ENCODE measurements around the gene FAM169A. TPM values are rescaled to one million over a fixed set of nuclear protein-coding genes. Genes with fewer than 3 reads are reported as not detected.
"Not testable (repeated sequence)": the region's sequence is repeated elsewhere in the genome, so short reads cannot be mapped to it uniquely, and the experiment has no call there.

The FAM169A gene
- total RNA-seq, 1 experiment from 2014 or later: 21.9 TPM

DNA sequence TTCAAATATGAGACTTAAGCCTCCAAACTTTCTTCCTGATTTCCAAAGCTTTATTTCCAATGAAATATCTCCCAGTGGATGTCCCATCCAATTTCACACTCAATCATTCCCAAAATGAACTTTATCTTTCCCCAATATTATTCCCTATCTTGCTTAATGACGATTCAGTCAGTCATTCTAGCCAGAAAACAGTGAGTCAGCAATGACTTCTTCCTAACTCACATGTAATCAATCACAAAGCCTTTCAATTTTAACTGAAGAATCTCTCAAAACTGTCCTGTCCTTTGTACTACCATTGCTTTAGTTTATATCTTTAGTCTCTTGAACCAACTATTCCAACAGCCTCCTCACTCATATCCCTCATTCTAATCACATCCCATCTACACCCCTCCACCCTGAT lies 64.2 kb downstream of the FAM169A start:
- no peak for DNase-seq (ENCODE audit: low read depth in 1 of 2, low spot score in 2 of 2)
- no peaks in the 10 kb centered on the region for H3K4me1 ChIP-seq (replicated peaks)
- H3K4me3 ChIP-seq: no peak overlapping the region
- peaks cover 4% of the 10 kb centered on the region; the same call in 1 of the 2 replicates for H3K36me3 ChIP-seq
- no peaks in the 10 kb centered on the region for H3K9me3 ChIP-seq (replicated peaks)
- H3K27ac ChIP-seq: no peak overlapping the region
- H3K27me3 ChIP-seq (replicated peaks): no peaks in the 10 kb centered on the region

DNA sequence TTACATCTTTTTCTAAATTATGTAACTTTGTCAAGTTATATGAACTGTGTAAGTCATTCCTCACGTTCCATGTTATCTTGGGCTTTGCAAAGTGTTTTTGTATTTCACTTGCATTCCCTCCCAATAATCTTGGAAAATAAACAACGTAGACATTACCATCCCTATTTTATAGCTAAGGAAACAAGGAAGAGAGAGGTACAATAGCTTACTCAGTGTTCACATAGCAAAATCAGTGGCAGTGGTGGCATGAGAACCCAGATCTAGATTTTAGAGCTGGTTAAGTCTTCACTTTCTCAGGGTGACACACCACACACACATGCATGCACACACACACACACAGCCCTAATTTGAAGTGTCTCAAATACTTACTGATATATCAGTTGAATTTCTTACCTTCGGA lies 65.0 kb downstream of the FAM169A start:
- no peaks in the 10 kb centered on the region for H3K27me3 ChIP-seq (replicated peaks)
- DNase-seq (ENCODE audit: low read depth in 1 of 2, low spot score in 2 of 2): no peak

DNA sequence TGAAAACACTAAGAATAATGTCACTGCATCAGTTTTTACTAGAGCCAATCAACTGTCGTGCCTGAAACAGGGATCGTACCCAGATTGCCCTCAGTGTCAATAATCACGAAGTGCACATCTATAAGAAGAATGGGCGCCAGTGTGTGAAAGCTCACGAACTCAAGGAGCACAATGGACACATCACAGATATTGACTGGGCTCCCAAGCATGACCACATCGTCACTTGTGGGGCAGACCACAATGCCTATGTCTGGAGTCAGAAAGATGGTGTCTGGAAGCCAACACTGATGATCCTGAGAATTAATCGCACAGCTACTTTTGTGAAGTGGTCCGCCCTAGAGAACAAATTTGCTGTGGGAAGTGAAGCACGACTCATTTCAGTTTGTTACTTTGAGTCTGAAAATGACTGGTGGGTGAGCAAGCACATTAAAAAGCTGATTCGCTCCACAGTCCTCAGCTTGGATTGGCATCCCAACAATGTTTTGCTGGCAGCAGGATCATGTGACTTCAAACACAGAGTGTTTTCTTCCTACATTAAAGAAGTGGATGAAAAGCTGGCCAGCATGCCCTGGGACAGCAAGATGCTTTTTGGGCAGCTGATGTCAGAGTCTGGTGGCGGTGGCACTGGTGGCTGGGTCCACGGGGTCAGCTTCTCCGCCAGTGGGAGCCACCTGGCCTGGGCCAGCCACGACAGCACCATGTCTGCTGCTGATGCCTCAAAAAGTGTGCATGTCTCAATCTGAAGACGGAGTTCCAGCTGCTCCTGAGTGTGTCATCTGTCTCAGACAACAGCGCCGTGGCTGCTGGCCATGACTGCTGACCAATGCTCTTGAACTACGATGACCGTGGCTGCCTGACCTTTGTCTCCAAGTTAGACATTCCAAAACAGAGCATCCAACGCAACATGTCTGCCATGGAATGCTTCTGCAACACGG lies 66.9 kb downstream of the FAM169A start:
- H3K4me1 ChIP-seq (replicated peaks): no peaks in the 10 kb centered on the region
- no peak overlapping the region for H3K27ac ChIP-seq
- no peak for DNase-seq (ENCODE audit: low read depth in 1 of 2, low spot score in 2 of 2)
- 0 out of 2 replicates have a peak, but pooled peaks cover 4% of the 10 kb centered on the region for H3K36me3 ChIP-seq
- no peak overlapping the region for H3K4me3 ChIP-seq
- H3K27me3 ChIP-seq (replicated peaks): no peaks in the 10 kb centered on the region
- no peaks in the 10 kb centered on the region for H3K9me3 ChIP-seq (replicated peaks)

More for the DNA sequence above, 65.0 kb downstream of the FAM169A start:
- Histone ChIP-seq H3K9me3 (replicated peaks) (no peaks in the 10 kb centered on the region), H3K4me3 (no peak overlapping the region), H3K36me3 (peaks cover 4% of the 10 kb centered on the region; the same call in 1 of the 2 replicates), H3K27ac (no peak overlapping the region), H3K4me1 (replicated peaks) (no peaks in the 10 kb centered on the region)

DNA sequence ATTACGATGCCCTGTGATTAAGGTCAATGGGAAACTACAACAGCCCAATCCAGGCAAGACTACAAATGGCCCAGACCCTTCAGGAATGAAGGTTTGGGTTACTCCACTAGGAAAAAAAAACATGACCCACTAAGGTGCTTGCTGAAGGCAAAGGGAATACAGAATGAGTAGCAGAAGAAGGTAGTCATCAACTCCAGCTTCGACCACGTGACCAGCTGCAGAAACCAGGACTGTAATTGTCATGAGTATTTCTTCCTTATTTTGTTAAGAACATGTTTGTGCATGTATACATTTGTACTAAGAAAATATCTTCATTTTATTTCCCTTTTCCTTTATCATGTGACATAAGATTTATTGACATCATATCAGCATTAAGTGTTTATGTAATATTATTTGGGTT lies 74.5 kb downstream of the FAM169A start:
- not testable (repeated sequence) for H3K4me1 ChIP-seq (replicated peaks); DNase-seq (ENCODE audit: low read depth in 1 of 2, low spot score in 2 of 2); H3K4me3 ChIP-seq; H3K27me3 ChIP-seq (replicated peaks); H3K9me3 ChIP-seq (replicated peaks); H3K27ac ChIP-seq
- H3K36me3 ChIP-seq: peaks cover 20% of the 10 kb centered on the region

DNA sequence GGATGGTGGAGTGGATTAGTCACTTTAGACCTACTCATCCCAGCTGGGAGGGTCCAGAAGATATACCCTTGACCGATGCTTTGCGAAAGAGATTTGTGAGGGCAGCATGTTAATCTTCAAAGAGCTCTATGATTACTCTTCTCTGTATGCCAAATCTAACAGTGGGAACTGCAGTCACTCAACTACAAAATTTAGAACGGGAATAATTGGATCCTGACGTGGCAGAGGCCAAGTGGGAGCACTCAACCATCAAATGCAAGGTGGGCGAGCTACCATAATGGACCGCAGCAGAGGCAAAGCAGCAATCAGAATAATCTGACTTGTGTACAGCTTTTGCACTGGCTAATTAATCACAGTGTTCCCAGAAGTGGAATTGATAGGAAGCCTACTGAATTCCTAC lies 78.8 kb downstream of the FAM169A start:
- Histone ChIP-seq H3K27ac (no peak overlapping the region), H3K4me1 (replicated peaks) (no peaks in the 10 kb centered on the region), H3K27me3 (replicated peaks) (no peaks in the 10 kb centered on the region), H3K9me3 (replicated peaks) (no peaks in the 10 kb centered on the region), H3K36me3 (peaks cover 13% of the 10 kb centered on the region), H3K4me3 (no peak overlapping the region)
- no peak for DNase-seq (ENCODE audit: low read depth in 1 of 2, low spot score in 2 of 2)

DNA sequence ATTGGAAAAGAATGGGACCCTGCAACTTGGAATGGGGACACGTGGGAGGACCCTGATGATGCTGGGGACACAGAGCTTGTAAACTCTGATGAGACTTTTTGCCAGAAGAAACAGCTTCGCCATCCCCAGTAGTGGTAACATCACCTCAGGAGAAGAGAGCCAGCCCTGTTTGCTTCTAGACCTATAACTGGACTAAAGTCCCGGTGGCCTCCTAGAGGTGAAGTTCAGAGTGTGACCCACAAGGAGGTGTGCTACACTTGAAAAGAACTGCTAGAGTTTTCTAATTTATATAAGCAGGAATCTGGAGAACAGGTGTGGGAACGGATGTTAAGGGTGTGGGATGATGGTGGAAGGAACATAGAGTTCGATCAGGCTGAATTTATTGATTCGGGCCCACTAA lies 79.3 kb downstream of the FAM169A start:
- Histone ChIP-seq H3K4me3 (no peak overlapping the region), H3K27me3 (replicated peaks) (no peaks in the 10 kb centered on the region)

DNA sequence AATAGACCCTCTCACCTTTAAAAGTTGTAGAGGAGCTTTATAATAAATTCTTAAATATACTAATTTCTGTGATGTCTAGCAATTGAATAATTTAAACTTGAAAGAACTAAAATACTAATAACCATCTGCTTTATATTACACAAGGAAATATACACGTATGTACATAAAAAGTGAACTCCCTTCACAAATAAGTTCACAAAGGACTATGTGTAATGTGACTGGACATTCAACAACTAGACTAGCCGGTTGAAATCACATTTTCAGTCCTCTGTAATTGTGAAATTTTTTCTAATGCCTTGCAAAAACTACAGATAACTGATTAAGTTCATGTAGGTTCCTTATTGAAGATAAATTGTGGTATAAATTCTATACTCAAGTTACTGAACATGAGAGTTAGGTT lies 87.6 kb downstream of the FAM169A start:
- H3K4me3 ChIP-seq: no peak overlapping the region
- no peaks in the 10 kb centered on the region for H3K4me1 ChIP-seq (replicated peaks)
- H3K27ac ChIP-seq: no peak overlapping the region
- DNase-seq (ENCODE audit: low read depth in 1 of 2, low spot score in 2 of 2): no peak
- H3K36me3 ChIP-seq: peaks cover 50% of the 10 kb centered on the region
- H3K9me3 ChIP-seq (replicated peaks): no peaks in the 10 kb centered on the region
- no peaks in the 10 kb centered on the region for H3K27me3 ChIP-seq (replicated peaks)

More for the DNA sequence above, 79.3 kb downstream of the FAM169A start:
- H3K27ac ChIP-seq: no peak overlapping the region
- H3K36me3 ChIP-seq: peaks cover 11% of the 10 kb centered on the region
- H3K4me1 ChIP-seq (replicated peaks): no peaks in the 10 kb centered on the region
- H3K9me3 ChIP-seq (replicated peaks): no peaks in the 10 kb centered on the region
- no peak for DNase-seq (ENCODE audit: low read depth in 1 of 2, low spot score in 2 of 2)

DNA sequence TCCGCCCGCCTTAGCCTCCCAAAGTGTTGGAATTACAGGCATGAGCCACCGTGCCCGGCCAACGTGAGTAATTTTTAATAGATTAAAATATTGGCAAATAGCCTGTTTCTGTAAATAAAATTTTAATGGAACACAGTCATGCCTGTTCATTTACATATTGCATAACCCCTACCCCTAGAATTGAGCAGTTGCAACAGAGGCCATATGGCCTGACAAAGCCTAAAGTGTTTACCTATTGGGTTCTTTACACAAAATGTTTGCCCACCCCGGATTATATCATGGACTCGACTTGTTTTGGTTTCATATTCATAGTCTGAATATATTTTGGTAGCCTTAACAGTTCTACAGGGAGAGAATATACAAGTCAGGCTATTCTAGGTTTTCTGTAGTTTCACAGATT lies 93.8 kb downstream of the FAM169A start:
- Histone ChIP-seq H3K27ac (no peak overlapping the region), H3K27me3 (replicated peaks) (no peaks in the 10 kb centered on the region), H3K4me1 (replicated peaks) (peaks cover 6% of the 10 kb centered on the region), H3K4me3 (no peak overlapping the region), H3K36me3 (peaks cover 73% of the 10 kb centered on the region), H3K9me3 (replicated peaks) (no peaks in the 10 kb centered on the region)
- no peak for DNase-seq (ENCODE audit: low read depth in 1 of 2, low spot score in 2 of 2)

DNA sequence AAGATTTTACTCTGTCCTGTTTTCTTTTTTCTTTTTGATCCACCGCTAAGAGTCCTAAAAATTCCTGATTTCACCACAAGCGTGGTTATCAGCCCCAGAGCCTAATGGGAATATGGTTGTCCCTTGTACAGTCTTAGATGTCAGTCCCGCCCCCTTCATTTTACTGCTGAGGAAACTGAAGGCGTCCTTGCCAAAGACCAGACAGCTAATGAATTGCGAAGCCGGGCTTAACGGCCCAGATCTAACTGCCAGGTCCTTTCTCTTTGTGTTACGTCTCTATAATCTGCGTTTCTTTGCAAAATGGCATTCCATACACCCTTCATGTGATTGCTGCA lies 98.6 kb downstream of the FAM169A start:
- Histone ChIP-seq H3K9me3 (replicated peaks) (no peaks in the 10 kb centered on the region), H3K4me1 (replicated peaks) (peaks cover 34% of the 10 kb centered on the region), H3K27ac (peak overlapping the region; percentile 53; the same call in 1 of the 2 replicates), H3K27me3 (replicated peaks) (no peaks in the 10 kb centered on the region), H3K4me3 (peak overlapping the region; percentile 77), H3K36me3 (peaks cover 48% of the 10 kb centered on the region)
- no peak for DNase-seq (ENCODE audit: low read depth in 1 of 2, low spot score in 2 of 2)

DNA sequence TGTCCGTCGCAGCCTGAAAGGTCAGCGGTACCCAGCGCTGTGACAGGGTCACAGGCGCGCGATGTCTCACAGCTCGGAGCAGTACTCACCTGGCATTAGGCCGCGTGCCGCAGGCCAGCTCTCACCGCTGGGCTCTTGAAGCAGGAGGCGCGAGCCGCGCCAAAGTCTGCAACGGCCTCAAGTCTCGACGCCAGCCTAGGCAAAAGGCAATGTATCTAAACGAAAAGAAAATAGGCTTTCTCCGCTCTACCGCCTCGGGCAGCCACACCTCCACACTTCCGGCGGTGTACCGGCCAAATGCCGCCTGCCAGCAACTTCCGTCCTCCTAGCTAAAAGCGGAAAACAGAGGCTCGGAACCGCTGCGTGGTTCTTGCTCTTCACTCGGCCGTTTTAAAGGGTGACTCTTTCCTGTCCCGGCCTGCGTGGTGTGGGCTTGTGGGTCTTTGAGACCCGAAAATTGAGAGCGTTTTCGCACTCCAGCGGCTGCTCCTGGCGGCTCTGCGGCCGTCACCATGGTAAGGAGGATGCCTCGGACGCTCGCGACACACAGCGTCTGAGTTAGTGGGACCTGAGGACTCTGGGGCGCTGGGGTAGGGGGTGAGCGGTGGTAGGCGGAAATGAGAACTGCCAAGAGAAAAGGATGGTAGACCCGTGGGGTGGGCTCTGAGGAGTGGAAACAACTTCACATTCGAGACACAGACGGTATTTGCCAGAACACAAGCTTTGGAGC lies 99.2 kb downstream of the FAM169A start, which contains the start of the genes GFM2 and NSA2:
TSS of gene GFM2 (minus strand) at position 269 of the 730 bp plus-strand sequence. CDS start 3,375 bp downstream, outside the sequence.
TSS of gene NSA2 (plus strand) at position 401 of the 730 bp plus-strand sequence. CDS start at position 513, 112 bp downstream.
- Histone ChIP-seq H3K27ac (peak within 1 kb of the TSS; percentile 54), H3K4me3 (peak within 1 kb of the TSS; percentile 77), H3K36me3 (peaks cover 47% of the 10 kb centered on the region), H3K4me1 (replicated peaks) (peaks cover 40% of the 10 kb centered on the region), H3K27me3 (replicated peaks) (no peaks in the 10 kb centered on the region), H3K9me3 (replicated peaks) (no peaks in the 10 kb centered on the region)
- DNase-seq (ENCODE audit: low read depth in 1 of 2, low spot score in 2 of 2): peak; percentile 89 to 92

DNA sequence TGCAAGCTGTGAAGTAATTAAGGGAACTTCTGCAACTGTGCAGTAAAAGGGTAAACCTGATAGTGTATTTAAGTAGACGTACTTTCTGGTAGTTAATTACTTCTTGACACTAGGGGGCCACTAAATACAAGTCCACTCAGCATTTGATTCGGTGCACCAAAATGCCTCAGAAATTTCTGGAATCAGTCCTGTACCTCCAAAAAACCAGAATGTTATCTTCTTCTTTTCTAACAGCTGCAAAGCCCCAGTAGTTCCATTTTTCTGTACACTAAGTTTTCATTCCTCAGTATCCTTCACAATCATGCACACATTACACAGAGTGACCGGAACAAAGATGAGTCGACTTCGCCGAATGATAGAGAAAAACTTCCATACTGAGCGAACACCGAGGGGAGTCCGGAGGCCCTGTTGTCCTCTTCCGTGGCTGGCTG lies 99.8 kb downstream of the FAM169A start:
- Histone ChIP-seq H3K36me3 (peaks cover 50% of the 10 kb centered on the region), H3K9me3 (replicated peaks) (no peaks in the 10 kb centered on the region), H3K4me3 (peak overlapping the region; percentile 77), H3K4me1 (replicated peaks) (peaks cover 40% of the 10 kb centered on the region), H3K27ac (peak overlapping the region; percentile 53; the same call in 1 of the 2 replicates), H3K27me3 (replicated peaks) (no peaks in the 10 kb centered on the region)
- peak in 1 of 2 experiments; percentile 56 for DNase-seq (ENCODE audit: low read depth in 1 of 2, low spot score in 2 of 2)

DNA sequence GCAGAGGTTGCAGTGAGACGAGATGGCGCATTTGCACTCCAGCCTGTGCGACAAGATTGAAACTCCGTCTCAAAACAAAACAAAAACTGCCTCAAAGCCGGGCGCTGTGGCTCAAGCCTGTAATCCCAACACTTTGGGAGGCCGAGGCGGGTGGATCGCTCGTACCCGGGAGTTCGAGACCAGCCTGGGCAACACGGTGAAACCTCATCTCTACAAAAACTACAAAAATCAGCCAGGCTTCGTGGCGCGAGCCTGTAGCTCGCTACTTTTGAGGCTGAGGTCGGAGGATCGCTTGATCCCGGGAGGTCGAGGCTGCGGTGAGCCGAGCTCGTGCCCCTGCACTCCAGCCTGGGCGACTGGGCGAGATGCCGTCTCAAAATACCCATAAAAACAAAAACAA lies 100.3 kb downstream of the FAM169A start:
- no peak for DNase-seq (ENCODE audit: low read depth in 1 of 2, low spot score in 2 of 2)
- Histone ChIP-seq H3K36me3 (peaks cover 50% of the 10 kb centered on the region), H3K4me3 (peak overlapping the region; percentile 77), H3K9me3 (replicated peaks) (no peaks in the 10 kb centered on the region), H3K27me3 (replicated peaks) (no peaks in the 10 kb centered on the region), H3K27ac (peak overlapping the region; percentile 54; the same call in 1 of the 2 replicates), H3K4me1 (replicated peaks) (peaks cover 40% of the 10 kb centered on the region)

DNA sequence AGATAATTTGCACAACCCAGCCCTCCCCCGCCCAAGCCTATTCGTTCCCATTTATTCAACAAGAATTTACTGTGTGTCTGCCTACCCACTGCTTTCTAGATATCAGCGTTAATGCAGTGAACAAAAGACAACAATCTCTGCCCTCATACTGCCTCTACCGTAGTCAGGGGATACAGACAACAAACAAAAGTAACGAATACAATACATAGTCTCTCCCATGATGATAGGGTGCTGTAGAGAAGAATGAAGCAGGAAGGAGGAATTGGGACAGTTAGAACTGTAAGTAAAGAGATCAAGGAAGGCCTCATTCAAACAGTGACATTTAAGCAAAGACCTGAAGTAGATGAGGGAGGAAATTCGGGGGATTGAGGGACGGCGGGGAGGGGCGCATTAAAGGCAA lies 101.0 kb downstream of the FAM169A start:
- Histone ChIP-seq H3K27ac (peak overlapping the region; percentile 54), H3K36me3 (peaks cover 49% of the 10 kb centered on the region), H3K4me1 (replicated peaks) (peaks cover 40% of the 10 kb centered on the region), H3K9me3 (replicated peaks) (no peaks in the 10 kb centered on the region), H3K4me3 (no peak overlapping the region; the same call in 1 of the 2 replicates), H3K27me3 (replicated peaks) (no peaks in the 10 kb centered on the region; the same call in 1 of the 2 replicates)
- DNase-seq (ENCODE audit: low read depth in 1 of 2, low spot score in 2 of 2): peak in 1 of 2 experiments; percentile 55

Measured in SJSA1 (cell line).